Measurements from ENCODE around the gene KIAA1328. TPM values are rescaled to one million over a fixed set of nuclear protein-coding genes. Genes with fewer than 3 reads are reported as not detected.

Gene KIAA1328
- total RNA-seq, 1 donor: 8.7 TPM

DNA sequence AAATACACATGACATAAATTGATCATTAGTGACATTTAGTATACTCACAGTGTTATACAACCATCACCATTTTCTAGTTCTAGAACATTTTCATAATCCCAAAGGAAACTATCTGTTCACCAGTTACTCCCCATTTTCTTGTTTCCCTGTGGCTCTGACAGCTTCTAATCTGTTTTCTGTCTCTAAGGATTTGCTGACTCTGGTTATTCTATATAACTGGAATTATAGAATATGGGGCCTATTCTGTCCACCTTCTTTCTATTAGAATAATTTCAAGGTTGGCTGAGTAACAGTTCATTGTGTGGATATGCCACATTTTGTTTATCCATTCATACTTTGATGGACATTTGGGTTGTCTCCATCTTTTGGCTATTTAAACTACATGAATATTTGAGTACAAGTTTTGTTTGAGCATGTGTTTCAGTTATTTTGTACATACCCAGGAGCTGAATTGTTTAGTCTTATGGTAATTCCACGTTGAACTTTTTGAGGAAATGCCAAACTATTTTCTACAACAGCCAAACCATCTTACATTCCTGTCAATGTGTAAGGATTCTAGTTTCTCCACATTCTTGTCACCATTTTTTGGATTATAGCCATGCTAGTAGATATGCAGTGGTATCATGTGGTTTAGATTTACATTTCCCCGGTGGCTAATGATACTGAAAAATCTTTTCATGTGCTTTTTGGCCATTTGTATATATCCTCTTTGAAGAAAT lies 20.5 kb downstream of the KIAA1328 start:
- TF ChIP-seq CTCF (IDR thresholded peaks at IDR 0.05; ENCODE audit: extremely low read depth, low read depth, low read length): no peak
- no peak for DNase-seq (ENCODE audit: insufficient read length, low spot score, missing footprints)
- no peaks in the 10 kb centered on the region for H3K79me2 ChIP-seq (ENCODE audit: insufficient read depth, low read length)
- H2AFZ ChIP-seq (ENCODE audit: low read length): no peak overlapping the region
- H3K4me3 ChIP-seq (ENCODE audit: insufficient read depth, low read length): no peak overlapping the region
- H3K36me3 ChIP-seq (ENCODE audit: insufficient read depth, low read length): no peaks in the 10 kb centered on the region
- no peaks in the 10 kb centered on the region for H3K9me3 ChIP-seq (ENCODE audit: low read depth, low read length)
- H3K27me3 ChIP-seq (ENCODE audit: insufficient read depth, low read length): no peaks in the 10 kb centered on the region
- no peak overlapping the region for H3K4me2 ChIP-seq (ENCODE audit: insufficient read depth, low read length)
- H4K20me1 ChIP-seq (ENCODE audit: insufficient read depth, low read length): no peaks in the 10 kb centered on the region
- H3K27ac ChIP-seq (ENCODE audit: low read depth, low read length): no peak overlapping the region
- H3K4me1 ChIP-seq (ENCODE audit: insufficient read depth, low read length): peaks cover 18% of the 10 kb centered on the region

DNA sequence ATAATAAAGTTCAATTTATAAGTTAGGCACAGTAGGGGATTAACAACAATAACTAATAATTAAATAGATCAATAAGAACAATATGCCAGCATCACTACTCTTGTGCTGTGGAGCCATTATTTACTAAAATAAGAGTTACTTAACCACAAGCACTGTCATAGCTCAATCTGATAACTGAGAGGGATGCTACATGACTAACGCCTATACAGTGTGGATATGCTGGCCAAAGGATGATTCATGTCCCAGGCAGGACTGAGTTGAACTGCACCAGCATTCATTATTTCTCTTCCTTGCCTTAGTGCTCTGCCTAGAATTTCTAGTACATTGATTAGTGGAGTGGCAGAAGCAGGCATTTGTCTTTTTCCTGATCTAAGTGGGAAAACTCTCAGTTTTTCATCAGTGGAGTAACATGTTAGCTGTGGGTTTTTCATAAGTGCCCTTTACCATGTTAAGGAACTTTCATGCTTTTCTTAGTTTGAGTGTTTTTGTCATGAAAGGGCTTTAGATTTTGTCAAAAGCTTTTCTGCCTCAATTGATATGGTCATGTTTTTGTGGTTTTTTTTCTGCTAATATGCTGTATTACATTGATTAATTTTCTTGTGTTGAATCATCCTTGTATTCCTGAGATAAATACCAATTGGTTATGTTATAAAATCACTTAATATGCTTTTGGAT lies 21.7 kb downstream of the KIAA1328 start:
- Histone ChIP-seq H2AFZ (ENCODE audit: low read length) (no peak overlapping the region), H3K27ac (ENCODE audit: low read depth, low read length) (peak overlapping the region; percentile 50), H3K4me2 (ENCODE audit: insufficient read depth, low read length) (peak overlapping the region; percentile 47)

GRCh38 chr18:36851202-36851590 lies 22.3 kb downstream of the KIAA1328 start:
- H3K27ac ChIP-seq (ENCODE audit: low read depth, low read length): peak overlapping the region; percentile 50
- H3K4me2 ChIP-seq (ENCODE audit: insufficient read depth, low read length): no peak overlapping the region

More for the DNA sequence above, 21.7 kb downstream of the KIAA1328 start:
- no peak for TF ChIP-seq CTCF (IDR thresholded peaks at IDR 0.05; ENCODE audit: extremely low read depth, low read depth, low read length)
- Histone ChIP-seq H3K4me1 (ENCODE audit: insufficient read depth, low read length) (peaks cover 18% of the 10 kb centered on the region), H4K20me1 (ENCODE audit: insufficient read depth, low read length) (no peaks in the 10 kb centered on the region), H3K27me3 (ENCODE audit: insufficient read depth, low read length) (no peaks in the 10 kb centered on the region), H3K36me3 (ENCODE audit: insufficient read depth, low read length) (no peaks in the 10 kb centered on the region), H3K79me2 (ENCODE audit: insufficient read depth, low read length) (no peaks in the 10 kb centered on the region), H3K4me3 (ENCODE audit: insufficient read depth, low read length) (no peak overlapping the region), H3K9me3 (ENCODE audit: low read depth, low read length) (no peaks in the 10 kb centered on the region)
- no peak for DNase-seq (ENCODE audit: insufficient read length, low spot score, missing footprints)

More at GRCh38 chr18:36851202-36851590, 22.3 kb downstream of the KIAA1328 start:
- no peak for TF ChIP-seq CTCF (IDR thresholded peaks at IDR 0.05; ENCODE audit: extremely low read depth, low read depth, low read length)
- Histone ChIP-seq H3K4me3 (ENCODE audit: insufficient read depth, low read length) (no peak overlapping the region), H3K4me1 (ENCODE audit: insufficient read depth, low read length) (peaks cover 18% of the 10 kb centered on the region), H4K20me1 (ENCODE audit: insufficient read depth, low read length) (no peaks in the 10 kb centered on the region), H3K27me3 (ENCODE audit: insufficient read depth, low read length) (no peaks in the 10 kb centered on the region), H3K36me3 (ENCODE audit: insufficient read depth, low read length) (no peaks in the 10 kb centered on the region), H2AFZ (ENCODE audit: low read length) (no peak overlapping the region), H3K9me3 (ENCODE audit: low read depth, low read length) (no peaks in the 10 kb centered on the region), H3K79me2 (ENCODE audit: insufficient read depth, low read length) (no peaks in the 10 kb centered on the region)
- DNase-seq (ENCODE audit: insufficient read length, low spot score, missing footprints): peak; percentile 13

Measured in osteoblast (primary cell).